Renal pelvis (tissue), 12 donors: ENCODE results near the gene PMAIP1. TPM values are rescaled to one million over a fixed set of nuclear protein-coding genes. Genes with fewer than 3 reads are reported as not detected.
A peak's percentile ranks its signal among the peaks of the same experiment; 100 is the strongest.
"Not testable (repeated sequence)": the region's sequence is repeated elsewhere in the genome, so short reads cannot be mapped to it uniquely, and the experiment has no call there.

Source experiments
- DNase-seq: peaks from one replicate; pipeline ENCODE4 v3.0.0-alpha.2; 2013
- long read RNA-seq, 16 experiments: transcript quantifications; one replicate each; lab custom pipeline, GENCODE V29; 2026
- polyA plus RNA-seq, 3 donors: library from polyadenylated mRNA; unstranded; fragments of 120-200 nt; gene quantifications; one replicate each; pipeline ENCODE4 v1.2.1, GENCODE V29; 2013; ENCODE audit not compliant: insufficient read length in 3 of 3

Gene PMAIP1
- polyA plus RNA-seq, result 1 to 10 TPM; 3.1 to 3.5 (median 3.5) TPM
- long read RNA-seq, donor 1, partial matches to known transcripts, result 0 of 2 reads
- long read RNA-seq, donor 1, other reads (novel, unspliced or antisense), result 0 of 2 reads
- long read RNA-seq, donor 2, partial matches to known transcripts, result 0 of 1 reads
- long read RNA-seq, donor 2, other reads (novel, unspliced or antisense), result 0 of 1 reads
- long read RNA-seq, donor 3, partial matches to known transcripts, result 0 of 2 reads
- long read RNA-seq, donor 3, other reads (novel, unspliced or antisense), result 0 of 2 reads
- long read RNA-seq, donor 4, partial matches to known transcripts, result 0 of 1 reads
- long read RNA-seq, donor 4, other reads (novel, unspliced or antisense), result 0 of 1 reads
- long read RNA-seq, donor 5, partial matches to known transcripts, result 0 of 2 reads
- long read RNA-seq, donor 5, other reads (novel, unspliced or antisense), result 0 of 2 reads
- long read RNA-seq, donor 6, partial matches to known transcripts, result 0 of 1 reads
- long read RNA-seq, donor 6, other reads (novel, unspliced or antisense), result 0 of 1 reads
- long read RNA-seq, donor 7, partial matches to known transcripts, result 0 of 3 reads
- long read RNA-seq, donor 7, other reads (novel, unspliced or antisense), result 0 of 3 reads
- long read RNA-seq, donor 8, result 0 reads
- long read RNA-seq, donor 9, partial matches to known transcripts, result 0 of 1 reads
- long read RNA-seq, donor 9, other reads (novel, unspliced or antisense), result 0 of 1 reads
- long read RNA-seq, donor 10, partial matches to known transcripts, result 0 of 2 reads
- long read RNA-seq, donor 10, other reads (novel, unspliced or antisense), result 0 of 2 reads
- long read RNA-seq, donor 11, partial matches to known transcripts, result 0 of 3 reads
- long read RNA-seq, donor 11, other reads (novel, unspliced or antisense), result 0 of 3 reads
- long read RNA-seq, donor 12, partial matches to known transcripts, result 0 of 4 reads
- long read RNA-seq, donor 12, other reads (novel, unspliced or antisense), result 0 of 4 reads
- long read RNA-seq, donor 13, partial matches to known transcripts, result 0 of 1 reads
- long read RNA-seq, donor 13, other reads (novel, unspliced or antisense), result 0 of 1 reads
- long read RNA-seq, donor 14, result 0 reads
- long read RNA-seq, donor 15, result 0 reads
- long read RNA-seq, donor 16, result 0 reads

DNA sequence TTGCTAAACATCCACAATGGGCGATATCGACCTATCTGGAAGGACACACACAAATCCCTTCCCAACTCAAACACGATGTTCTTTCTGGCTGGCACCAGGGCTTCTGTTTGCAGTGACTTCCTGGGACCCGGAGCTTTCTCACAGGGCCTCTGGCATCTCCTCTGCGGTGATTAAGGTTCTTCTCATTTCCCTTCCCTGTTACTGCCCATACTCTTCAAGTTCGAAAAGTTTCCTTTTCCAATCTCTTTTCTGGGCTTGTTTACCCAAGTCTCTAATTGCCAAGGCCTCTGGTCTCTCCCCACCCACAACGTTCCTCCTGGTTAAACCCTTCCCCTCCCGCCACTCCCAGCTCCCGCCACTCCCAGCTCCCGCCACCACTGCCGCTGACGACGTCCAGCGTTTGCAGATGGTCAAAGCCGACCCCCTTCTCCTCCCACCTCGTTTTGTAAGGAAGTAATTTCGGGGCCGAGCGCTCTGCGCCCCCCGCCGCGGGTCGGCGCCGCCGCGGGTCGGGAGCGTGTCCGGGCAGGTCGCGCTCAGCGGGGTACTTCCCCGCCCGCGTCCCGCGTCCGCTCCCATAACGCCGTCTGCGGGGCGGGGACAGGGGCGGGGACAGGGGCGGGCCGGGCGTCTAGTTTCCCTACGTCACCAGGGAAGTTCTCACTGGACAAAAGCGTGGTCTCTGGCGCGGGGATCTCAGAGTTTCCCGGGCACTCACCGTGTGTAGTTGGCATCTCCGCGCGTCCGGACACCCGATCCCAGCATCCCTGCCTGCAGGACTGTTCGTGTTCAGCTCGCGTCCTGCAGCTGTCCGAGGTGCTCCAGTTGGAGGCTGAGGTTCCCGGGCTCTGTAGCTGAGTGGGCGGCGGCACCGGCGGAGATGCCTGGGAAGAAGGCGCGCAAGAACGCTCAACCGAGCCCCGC, at the start of gene PMAIP1:
TSS of gene PMAIP1 (plus strand) at position 699 of the 924 bp plus-strand sequence. CDS start at position 881, 182 bp downstream.
- DNase-seq, result peak; percentile 90

DNA sequence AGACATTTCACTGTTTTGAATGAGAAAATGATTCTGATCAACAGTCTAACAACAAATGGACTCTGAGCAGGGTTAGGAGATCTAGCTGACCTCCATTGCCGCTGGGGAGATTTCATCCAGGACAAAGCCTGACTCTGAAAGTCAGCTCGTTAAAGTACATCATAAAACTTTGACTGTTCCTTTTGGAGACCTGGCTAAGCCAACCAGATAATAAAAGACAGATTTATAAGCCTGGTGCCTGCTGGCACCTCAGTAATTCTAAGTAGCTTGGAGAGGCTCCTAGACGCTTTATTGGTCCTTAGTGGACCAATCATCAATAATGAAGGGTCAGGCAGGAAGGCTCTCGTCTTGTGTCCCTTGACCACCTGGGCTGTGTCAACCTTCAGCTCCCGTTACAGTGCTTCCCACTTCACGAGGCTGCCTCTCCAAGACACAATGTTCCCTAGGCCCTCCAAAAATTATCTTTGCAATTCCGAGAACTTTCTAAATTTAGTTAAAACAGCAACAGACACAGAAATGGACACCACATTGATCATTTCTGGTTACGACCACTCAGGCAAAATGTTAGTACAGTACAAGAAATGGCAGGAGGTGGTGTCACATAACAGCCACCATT, 47.9 kb upstream of the PMAIP1 start:
- no peak for DNase-seq

- no peak for DNase-seq
Measured at GRCh38 chr18:59852548-59852947, 47.2 kb upstream of the PMAIP1 start.

- no peak for DNase-seq
Measured at GRCh38 chr18:59853380-59853779, 46.4 kb upstream of the PMAIP1 start.

DNA sequence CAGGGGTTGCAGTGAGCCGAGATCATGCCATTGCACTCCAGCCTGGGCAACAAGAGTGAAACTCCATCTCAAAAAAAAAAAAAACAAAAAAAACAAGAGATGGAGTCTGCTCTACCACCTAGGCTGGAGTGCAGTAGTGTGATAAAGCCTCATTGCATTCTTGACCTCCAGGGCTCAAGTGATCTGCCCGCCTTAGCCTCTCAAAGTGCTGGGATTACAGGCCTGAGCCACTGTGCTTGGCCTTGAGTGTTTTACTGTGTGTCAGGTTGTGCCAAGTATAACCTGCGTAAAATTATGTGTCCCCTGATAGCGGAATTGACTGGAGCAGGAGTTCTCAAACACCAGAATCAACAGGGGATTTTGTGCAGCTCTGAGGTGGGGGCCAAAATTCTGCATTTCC, 45.8 kb upstream of the PMAIP1 start:
- not testable (repeated sequence) for DNase-seq

DNA sequence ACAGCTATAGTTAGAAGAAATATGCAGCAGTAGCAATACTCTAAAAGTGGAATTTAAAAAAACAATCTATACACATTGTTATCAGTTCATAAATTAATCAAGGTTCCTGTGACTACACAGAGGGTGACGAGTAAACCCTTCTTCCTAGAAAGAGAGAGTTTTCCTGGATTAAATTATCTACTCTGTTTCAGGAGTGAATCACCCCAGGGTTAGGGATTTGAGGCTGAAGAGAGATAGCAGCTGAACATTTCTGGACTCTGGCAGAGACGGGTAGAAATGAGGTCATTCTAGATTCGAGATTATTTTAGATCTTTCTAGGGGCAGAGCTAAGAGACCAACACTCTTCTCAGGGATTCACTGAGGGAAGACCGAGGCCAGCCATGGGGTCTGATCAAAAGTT, 38.8 kb upstream of the PMAIP1 start:
- no peak for DNase-seq

GRCh38 chr18:59861963-59862819, 37.6 kb upstream of the PMAIP1 start:
- DNase-seq, result no peak

DNA sequence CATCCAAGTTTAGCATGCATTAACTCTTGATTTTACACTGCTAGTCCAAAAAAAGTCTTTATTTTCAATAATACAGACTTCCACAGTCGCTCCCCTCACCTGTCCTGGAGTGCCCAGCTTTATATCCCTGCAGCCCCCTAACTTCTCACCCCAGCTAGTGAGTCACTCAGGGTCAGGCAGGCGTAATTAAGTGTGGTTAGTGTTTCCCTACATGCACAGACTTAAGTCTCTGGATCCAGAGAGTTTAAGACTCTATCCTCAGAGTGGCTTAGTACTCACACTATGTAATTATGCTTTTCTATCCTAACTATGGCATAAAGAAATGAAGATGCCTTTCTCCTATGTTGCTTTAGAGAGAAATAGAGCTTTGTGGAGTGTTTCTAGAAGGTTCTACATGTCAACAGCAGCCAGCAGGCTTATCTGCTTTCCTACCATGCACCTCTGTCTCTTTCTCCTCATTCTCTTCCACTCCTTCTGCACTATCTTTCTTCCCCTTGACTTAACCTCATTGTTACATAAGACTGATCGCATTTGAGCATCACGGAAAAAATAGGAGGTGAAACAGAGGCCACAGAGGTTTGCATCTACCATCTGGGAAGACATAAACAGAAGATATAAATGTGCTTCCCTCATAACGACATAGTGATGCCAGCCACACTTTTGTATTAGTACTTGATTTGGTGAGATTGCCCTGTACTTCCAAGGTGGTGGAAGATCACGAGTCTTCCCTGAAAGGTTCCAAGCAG, 34.4 kb upstream of the PMAIP1 start:
- no peak for DNase-seq

DNA sequence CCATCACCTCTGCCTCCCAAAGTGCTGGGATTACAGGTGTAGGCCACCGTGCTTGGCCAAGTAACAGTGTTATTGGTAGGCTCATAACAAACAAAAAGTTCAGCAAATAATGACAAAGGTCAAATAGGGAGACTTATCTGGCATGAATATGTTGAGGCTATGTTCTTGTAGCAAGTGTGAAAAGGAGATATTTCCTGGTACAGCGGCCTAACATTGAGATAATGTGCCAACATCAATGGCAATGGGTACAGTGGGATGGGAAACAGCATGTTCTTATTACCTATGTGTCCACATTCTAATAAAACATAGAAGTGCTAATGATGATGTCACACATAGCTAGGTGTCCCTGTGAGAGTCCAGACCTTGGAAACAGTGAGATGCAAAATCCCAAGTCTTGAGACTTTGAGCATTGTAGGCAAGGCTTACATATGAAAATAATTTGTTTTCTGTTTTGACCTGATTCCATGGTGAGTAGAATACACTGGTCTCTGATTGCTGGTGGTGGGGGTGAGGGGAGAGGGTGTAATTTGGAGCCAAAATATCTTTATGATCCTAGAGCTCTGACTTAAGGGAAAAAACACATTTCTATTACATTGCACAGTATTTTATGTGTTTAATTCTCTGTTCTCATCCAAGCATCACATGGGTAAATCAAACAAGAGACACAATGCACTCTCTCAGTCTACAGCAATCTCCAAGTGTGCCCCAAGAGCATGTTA, 33.1 kb upstream of the PMAIP1 start:
- DNase-seq, result no peak

GRCh38 chr18:59867337-59868104, 32.3 kb upstream of the PMAIP1 start:
- DNase-seq, result no peak

DNA sequence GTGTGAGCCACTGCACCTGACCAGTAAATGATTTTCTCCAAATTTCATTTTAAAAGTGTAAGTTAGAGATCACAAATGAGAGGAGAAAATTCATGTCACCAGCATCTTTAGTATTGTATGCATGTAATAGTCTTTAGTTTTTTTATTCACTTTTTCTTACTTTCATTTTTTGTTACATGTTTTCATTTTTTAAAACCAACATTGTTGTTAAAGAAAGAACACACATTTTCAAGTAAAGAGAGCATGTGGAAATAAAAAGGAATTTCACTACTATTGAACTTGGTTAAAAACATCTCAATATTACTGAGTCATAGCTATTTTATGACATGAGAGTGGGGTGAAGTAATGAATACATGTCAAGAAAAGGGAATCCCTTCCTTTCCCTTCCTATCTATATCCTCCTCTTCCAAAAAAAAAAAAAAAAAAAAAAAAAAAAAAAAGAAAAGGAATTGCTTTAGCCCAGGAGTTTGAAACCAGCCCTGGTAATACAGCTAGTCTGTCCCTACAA, 29.1 kb upstream of the PMAIP1 start:
- no peak for DNase-seq

- no peak for DNase-seq
Measured at GRCh38 chr18:59871711-59872362, 28.0 kb upstream of the PMAIP1 start.

DNA sequence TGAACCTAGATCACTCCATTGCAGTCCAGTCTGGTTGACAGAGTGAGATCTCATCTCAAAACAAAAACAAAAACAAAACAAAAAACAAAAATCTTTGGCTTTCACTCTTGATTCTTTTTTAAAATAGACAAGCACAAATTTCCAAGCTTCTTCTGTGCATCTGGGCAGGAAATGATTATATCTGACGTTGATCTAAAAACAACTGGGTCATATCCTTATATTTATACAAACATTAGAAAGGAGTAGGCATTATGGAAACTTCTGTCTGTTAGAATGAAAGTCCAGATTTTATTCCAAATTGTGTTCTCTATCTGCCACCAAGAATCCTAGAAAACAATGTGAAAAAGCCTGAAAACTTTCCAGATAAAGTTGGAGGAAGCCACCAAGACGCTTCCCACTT, 26.2 kb upstream of the PMAIP1 start:
- no peak for DNase-seq

GRCh38 chr18:59874166-59874565, 25.6 kb upstream of the PMAIP1 start:
- no peak for DNase-seq

- no peak for DNase-seq
Measured at GRCh38 chr18:59876310-59876626, 23.5 kb upstream of the PMAIP1 start.

GRCh38 chr18:59877361-59877760, 22.4 kb upstream of the PMAIP1 start:
- DNase-seq, result no peak

DNA sequence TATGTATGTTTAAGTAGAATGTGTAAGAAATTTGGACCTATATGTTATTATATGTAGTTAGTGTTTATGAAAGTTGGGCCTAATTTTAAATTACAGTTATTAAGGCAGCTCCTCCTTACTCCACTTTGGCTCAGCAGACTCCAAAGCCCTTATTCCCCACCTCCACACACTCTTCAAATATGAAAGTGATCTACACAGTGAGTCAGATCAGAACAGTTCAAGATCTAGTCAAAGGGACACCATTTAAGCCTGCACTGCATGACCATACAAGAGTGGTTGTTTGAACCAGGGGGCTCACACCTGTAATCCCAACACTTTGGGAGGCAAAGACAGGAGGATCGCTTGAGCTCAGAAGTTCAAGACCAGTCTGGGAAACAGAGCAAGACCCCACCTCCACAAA, 21.2 kb upstream of the PMAIP1 start:
- DNase-seq, result no peak
